HG03439 (cell line): ENCODE results near the gene ZNHIT2.

ENCODE experiments used
- ATAC-seq: cut with Tn5 transposase; IDR thresholded peaks from one replicate; pipeline ENCODE4 v1.9.1; 2021; ENCODE audit warnings: mild to moderate bottlenecking, moderate library complexity; ENCODE audit not compliant: unreplicated experiment

The ZNHIT2 gene

GRCh38 chr11:65134952-65135632 lies 17.6 kb upstream of the ZNHIT2 start:
- ATAC-seq, result peak; percentile 56

- peak; percentile 65 for ATAC-seq
Observed at GRCh38 chr11:65134240-65134951, 16.9 kb upstream of the ZNHIT2 start, which contains the start of gene SYVN1. TSS of gene SYVN1 (minus strand) at chr11:65134519. CDS start at chr11:65133601, 918 bp downstream.

GRCh38 chr11:65133724-65134123 lies 16.2 kb upstream of the ZNHIT2 start:
- no peak for ATAC-seq

GRCh38 chr11:65132988-65133700 lies 15.6 kb upstream of the ZNHIT2 start:
- no peak for ATAC-seq

- no peak for ATAC-seq
Observed at GRCh38 chr11:65132238-65132987, 14.9 kb upstream of the ZNHIT2 start.

- no peak for ATAC-seq
Observed at GRCh38 chr11:65131895-65132237, 14.4 kb upstream of the ZNHIT2 start.

- no peak for ATAC-seq
Observed at GRCh38 chr11:65131417-65131776, 13.9 kb upstream of the ZNHIT2 start.

- no peak for ATAC-seq
Observed at GRCh38 chr11:65130631-65131416, 13.3 kb upstream of the ZNHIT2 start.

- ATAC-seq, result no peak
Observed at GRCh38 chr11:65129649-65130441, 12.3 kb upstream of the ZNHIT2 start.

- no peak for ATAC-seq
Observed at GRCh38 chr11:65128182-65129145, 11.0 kb upstream of the ZNHIT2 start.

- no peak for ATAC-seq
Observed at GRCh38 chr11:65127473-65128181, 10.1 kb upstream of the ZNHIT2 start.

GRCh38 chr11:65126624-65127274 lies 9.2 kb upstream of the ZNHIT2 start:
- no peak for ATAC-seq

GRCh38 chr11:65125197-65126056 lies 7.9 kb upstream of the ZNHIT2 start:
- ATAC-seq, result no peak

- no peak for ATAC-seq
Observed at GRCh38 chr11:65124480-65125196, 7.1 kb upstream of the ZNHIT2 start.

GRCh38 chr11:65121865-65122696 lies 4.6 kb upstream of the ZNHIT2 start, which contains the start of the genes FAU and MRPL49:
TSS of gene FAU (minus strand) at chr11:65122134. CDS start at chr11:65121813, 321 bp downstream.
TSS of gene MRPL49 (plus strand) at chr11:65122321. CDS start at chr11:65122347, 26 bp downstream.
- ATAC-seq, result peak; percentile 61
